Activated CD4-positive, alpha-beta T cell treated with anti-CD3 and anti-CD28 coated beads, Interleukin-2, amount 50 U/mL, for 4 hours (primary cell): ENCODE results near the gene APH1B.

Experiments
- DNase-seq, 2 experiments: peaks; one replicate each; pipeline ENCODE4 v3.0.0-alpha.2; 2020

The APH1B gene

DNA sequence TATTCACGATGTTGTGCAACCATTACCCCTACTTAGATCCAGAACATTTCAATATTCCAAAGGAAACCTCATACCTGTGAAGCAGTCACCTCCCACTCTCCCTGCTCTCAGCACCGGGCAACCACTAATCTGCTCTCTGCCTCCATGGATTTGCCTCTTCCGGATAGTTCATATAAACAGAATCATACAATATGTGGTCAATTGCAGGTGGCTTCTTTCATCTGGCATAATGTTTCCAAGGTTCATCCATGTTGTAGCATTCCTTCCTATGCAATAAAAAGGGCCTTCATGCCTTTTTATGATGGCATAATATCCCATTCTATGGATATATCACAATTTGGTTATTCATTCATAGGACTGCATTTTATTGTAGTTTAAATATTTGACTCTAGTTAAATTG is 80.3 kb downstream of the APH1B start:
- DNase-seq, result no peak

- DNase-seq, result no peak
These were observed 81.0 kb downstream of the APH1B start for GRCh38 chr15:63358241-63359029.
